Stimulated activated CD4-positive, alpha-beta T cell treated with anti-CD3 and anti-CD28 coated beads, Interleukin-2, amount 100 ng/mL, for 24 hours (primary cell): ENCODE results near the gene PARD3.

Experiments used
- DNase-seq, 2 donors: peaks; one replicate each; pipeline ENCODE4 v3.0.0-alpha.2; 2020

Gene PARD3

GRCh38 chr10:34523017-34523767 is 291.9 kb downstream of the PARD3 start:
- DNase-seq = no peak

GRCh38 chr10:34522546-34522945 is 292.6 kb downstream of the PARD3 start:
- no peak for DNase-seq

GRCh38 chr10:34520510-34520909 is 294.6 kb downstream of the PARD3 start:
- no peak for DNase-seq

- DNase-seq = no peak
Observed at GRCh38 chr10:34520084-34520483, 295.0 kb downstream of the PARD3 start.

- DNase-seq = no peak
Observed at GRCh38 chr10:34514290-34514689, 300.8 kb downstream of the PARD3 start.

- DNase-seq = no peak
Observed at GRCh38 chr10:34513636-34514035, 301.5 kb downstream of the PARD3 start.

- DNase-seq = no peak
Observed at GRCh38 chr10:34507217-34507616, 307.9 kb downstream of the PARD3 start.

- no peak for DNase-seq
Observed at GRCh38 chr10:34506786-34507185, 308.3 kb downstream of the PARD3 start.

GRCh38 chr10:34505338-34505737 is 309.8 kb downstream of the PARD3 start:
- no peak for DNase-seq

GRCh38 chr10:34504534-34504933 is 310.6 kb downstream of the PARD3 start:
- no peak for DNase-seq

- DNase-seq = no peak
Observed at GRCh38 chr10:34503704-34504103, 311.4 kb downstream of the PARD3 start.

GRCh38 chr10:34499612-34500279 is 315.4 kb downstream of the PARD3 start:
- DNase-seq = no peak

GRCh38 chr10:34498821-34499220 is 316.3 kb downstream of the PARD3 start:
- no peak for DNase-seq

- DNase-seq = no peak
Observed at GRCh38 chr10:34495938-34496337, 319.2 kb downstream of the PARD3 start.

GRCh38 chr10:34494012-34494411 is 321.1 kb downstream of the PARD3 start:
- no peak for DNase-seq

- no peak for DNase-seq
Observed at GRCh38 chr10:34492081-34492480, 323.0 kb downstream of the PARD3 start.

- no peak for DNase-seq
Observed at GRCh38 chr10:34491678-34492077, 323.4 kb downstream of the PARD3 start.

GRCh38 chr10:34489973-34490745 is 324.9 kb downstream of the PARD3 start:
- no peak for DNase-seq

- DNase-seq = no peak
Observed at GRCh38 chr10:34489411-34489810, 325.7 kb downstream of the PARD3 start.

GRCh38 chr10:34488476-34489130 is 326.5 kb downstream of the PARD3 start:
- DNase-seq = no peak

GRCh38 chr10:34486008-34486407 is 329.1 kb downstream of the PARD3 start:
- no peak for DNase-seq

- DNase-seq = no peak
Observed at GRCh38 chr10:34484164-34484563, 330.9 kb downstream of the PARD3 start.

GRCh38 chr10:34480345-34480744 is 334.8 kb downstream of the PARD3 start:
- no peak for DNase-seq
